NCI-H2107 treated with DMSO at 0.1 percent for 48 hours (cell line): ENCODE data around the gene MAGI1.
"Not testable (repeated sequence)": the region's sequence is repeated elsewhere in the genome, so short reads cannot be mapped to it uniquely, and the experiment has no call there.

Experiments used
- DNase-seq: peaks from one replicate; lab custom pipeline; 2025; ENCODE audit not compliant: unreplicated experiment; lab: John Stamatoyannopoulos, UW

Gene MAGI1

GRCh38 chr3:66038726-66039589, at the start of gene MAGI1:
Gene MAGI1, minus strand, starts transcription at chr3:66038918. Its CDS starts 610 bp downstream, at chr3:66038308.
- peak; percentile 26 for DNase-seq

GRCh38 chr3:66083784-66084213, 45.1 kb upstream of the MAGI1 start:
- no peak for DNase-seq

- DNase-seq: no peak
Observed at GRCh38 chr3:66083096-66083678, 44.5 kb upstream of the MAGI1 start.

- no peak for DNase-seq
Observed at GRCh38 chr3:66082679-66083078, 44.0 kb upstream of the MAGI1 start.

GRCh38 chr3:66080167-66080566, 41.4 kb upstream of the MAGI1 start:
- no peak for DNase-seq

GRCh38 chr3:66077973-66078372, 39.3 kb upstream of the MAGI1 start:
- no peak for DNase-seq

- DNase-seq: no peak
Observed at GRCh38 chr3:66076861-66077470, 38.2 kb upstream of the MAGI1 start.

- no peak for DNase-seq
Observed at GRCh38 chr3:66075281-66075680, 36.6 kb upstream of the MAGI1 start.

GRCh38 chr3:66073464-66074141, 34.9 kb upstream of the MAGI1 start:
- no peak for DNase-seq

- no peak for DNase-seq
Observed at GRCh38 chr3:66068255-66068654, 29.5 kb upstream of the MAGI1 start.

- DNase-seq: peak; percentile 43
Observed at GRCh38 chr3:66066963-66067617, 28.4 kb upstream of the MAGI1 start.

- no peak for DNase-seq
Observed at GRCh38 chr3:66055289-66055688, 16.6 kb upstream of the MAGI1 start.

- DNase-seq: no peak
Observed at GRCh38 chr3:66053550-66054094, 14.9 kb upstream of the MAGI1 start.

- DNase-seq: no peak
Observed at GRCh38 chr3:66052721-66053549, 14.2 kb upstream of the MAGI1 start.

GRCh38 chr3:66050821-66051220, 12.1 kb upstream of the MAGI1 start:
- no peak for DNase-seq

- no peak for DNase-seq
Observed at GRCh38 chr3:66048051-66048395, 9.3 kb upstream of the MAGI1 start.

GRCh38 chr3:66047311-66048050, 8.8 kb upstream of the MAGI1 start:
- DNase-seq: no peak

- DNase-seq: not testable (repeated sequence)
Observed at GRCh38 chr3:66046321-66046720, 7.6 kb upstream of the MAGI1 start.

- no peak for DNase-seq
Observed at GRCh38 chr3:66041828-66042227, 3.1 kb upstream of the MAGI1 start.
